ENCODE results near the gene CLK1. TPM values are rescaled to one million over a fixed set of nuclear protein-coding genes. Genes with fewer than 3 reads are reported as not detected.
A peak's percentile ranks its signal among the peaks of the same experiment; 100 is the strongest.
"Not testable (repeated sequence)": the region's sequence is repeated elsewhere in the genome, so short reads cannot be mapped to it uniquely, and the experiment has no call there.

CLK1 gene
- 116 TPM for total RNA-seq

DNA sequence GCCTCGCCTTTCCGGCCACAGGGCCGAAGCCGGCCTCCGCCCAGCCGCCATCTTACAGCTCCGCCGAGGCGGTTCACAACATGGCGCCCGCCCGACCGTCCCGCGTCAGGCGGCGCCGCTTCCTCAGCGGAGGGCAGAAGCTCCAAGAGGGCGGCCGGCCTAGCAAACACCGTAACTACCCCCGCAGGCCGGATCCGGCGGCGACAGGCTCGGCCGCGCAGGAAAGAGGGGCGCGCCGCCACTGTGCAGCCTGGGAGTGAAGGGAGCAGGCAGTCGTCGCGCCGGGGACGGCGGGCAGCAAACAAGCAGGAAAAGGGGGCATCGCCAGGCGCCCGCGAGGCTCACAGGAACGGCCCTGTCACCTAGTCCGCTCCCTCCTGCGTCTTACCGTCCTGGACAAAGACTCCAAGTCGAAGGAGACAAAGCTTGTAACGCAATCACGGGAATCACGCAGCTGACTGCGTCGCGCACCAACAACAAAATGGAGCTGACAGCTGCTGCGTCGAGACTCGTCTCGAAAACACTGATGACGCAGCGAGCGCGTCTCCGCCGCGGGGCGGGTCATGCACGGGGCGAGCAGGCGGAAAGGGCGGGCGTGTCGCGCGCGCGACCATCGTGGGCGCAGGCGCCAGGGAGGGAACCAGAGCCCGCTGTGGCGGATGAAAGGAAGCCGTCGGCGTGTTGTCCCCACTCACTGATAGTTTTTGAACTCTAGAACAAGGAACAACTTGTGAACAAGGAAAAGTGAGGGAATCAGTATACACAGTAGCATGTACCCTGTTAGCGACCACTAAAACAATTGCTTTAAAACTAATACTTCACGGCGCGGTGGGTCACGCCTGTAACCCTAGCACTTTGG is at the start of gene CLK1:
Gene CLK1, minus strand, starts transcription at position 483 of the 859 bp plus-strand sequence. CDS start 2,796 bp downstream, outside the sequence.
- DNase-seq (ENCODE audit: low spot score), result peak; percentile 98

DNA sequence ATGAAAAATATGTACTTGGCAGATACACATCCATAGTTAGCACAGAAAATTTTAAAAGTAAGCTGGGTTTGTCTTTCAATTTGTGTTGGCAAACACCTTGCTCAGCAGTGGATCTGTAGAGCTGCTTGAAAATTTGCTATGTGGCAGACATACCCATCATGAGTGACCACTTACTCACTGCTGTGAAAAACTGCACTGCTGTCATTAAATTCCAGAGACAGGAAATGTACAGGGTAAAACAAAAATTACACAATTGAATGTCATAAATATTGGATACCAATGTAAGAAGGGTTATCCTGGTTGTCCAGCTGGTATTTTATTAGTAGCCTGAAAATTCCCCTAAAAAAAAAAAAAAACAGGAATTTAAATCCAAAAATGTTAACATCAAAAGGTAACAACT is 49.2 kb upstream of the CLK1 start:
- no peak for DNase-seq (ENCODE audit: low spot score)

DNA sequence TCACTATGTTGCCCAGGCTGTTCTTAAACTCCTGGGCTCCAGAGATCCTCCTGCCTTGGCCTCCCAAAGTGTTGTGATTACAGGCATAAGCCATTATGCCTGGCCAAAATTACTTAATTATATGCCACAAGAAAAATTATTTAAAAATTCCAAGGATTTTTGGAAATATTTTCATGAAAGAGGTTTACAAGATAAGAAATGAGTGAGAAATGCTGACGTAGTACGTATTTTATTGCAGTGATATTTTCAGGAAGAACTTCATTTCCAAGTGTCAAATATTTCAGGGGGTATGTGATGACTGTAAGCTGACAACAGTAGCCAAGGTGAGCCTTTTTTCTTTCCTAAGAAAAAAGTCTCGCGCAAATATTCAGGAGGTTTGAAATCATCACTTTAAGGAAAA is 45.5 kb upstream of the CLK1 start:
- DNase-seq (ENCODE audit: low spot score), result no peak

DNA sequence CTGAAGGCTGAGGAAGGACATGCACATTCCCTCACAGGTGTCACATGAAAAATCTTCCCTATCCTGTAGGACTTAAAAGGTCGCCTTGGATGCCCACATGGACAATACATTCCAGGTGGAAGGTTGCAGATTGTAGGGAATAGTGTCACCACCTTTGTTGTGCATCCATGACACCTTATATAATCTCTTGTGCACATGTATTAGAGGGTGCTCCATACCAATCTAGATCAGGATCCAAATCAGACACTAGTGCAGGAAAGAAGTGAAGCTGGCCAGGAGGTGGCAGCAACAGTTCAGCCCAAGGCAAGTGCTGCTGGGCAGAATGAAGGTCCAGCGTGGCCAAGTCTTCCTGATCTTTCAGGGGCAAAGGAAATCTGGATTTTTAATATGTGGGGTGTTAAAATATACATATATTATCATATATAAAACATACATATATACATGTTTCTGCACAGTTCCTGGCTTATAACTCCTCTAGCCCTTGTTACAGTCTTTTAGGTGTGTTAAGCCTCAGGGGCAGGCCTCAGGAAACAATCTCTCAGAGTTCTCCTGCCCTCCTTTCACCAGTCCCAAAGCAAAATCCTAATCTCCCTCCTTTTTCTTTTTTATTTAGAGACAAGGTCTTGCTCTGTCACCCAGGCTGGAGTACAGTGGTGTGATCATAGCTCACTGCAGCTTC is 41.3 kb upstream of the CLK1 start:
- DNase-seq (ENCODE audit: low spot score), result peak; percentile 72

DNA sequence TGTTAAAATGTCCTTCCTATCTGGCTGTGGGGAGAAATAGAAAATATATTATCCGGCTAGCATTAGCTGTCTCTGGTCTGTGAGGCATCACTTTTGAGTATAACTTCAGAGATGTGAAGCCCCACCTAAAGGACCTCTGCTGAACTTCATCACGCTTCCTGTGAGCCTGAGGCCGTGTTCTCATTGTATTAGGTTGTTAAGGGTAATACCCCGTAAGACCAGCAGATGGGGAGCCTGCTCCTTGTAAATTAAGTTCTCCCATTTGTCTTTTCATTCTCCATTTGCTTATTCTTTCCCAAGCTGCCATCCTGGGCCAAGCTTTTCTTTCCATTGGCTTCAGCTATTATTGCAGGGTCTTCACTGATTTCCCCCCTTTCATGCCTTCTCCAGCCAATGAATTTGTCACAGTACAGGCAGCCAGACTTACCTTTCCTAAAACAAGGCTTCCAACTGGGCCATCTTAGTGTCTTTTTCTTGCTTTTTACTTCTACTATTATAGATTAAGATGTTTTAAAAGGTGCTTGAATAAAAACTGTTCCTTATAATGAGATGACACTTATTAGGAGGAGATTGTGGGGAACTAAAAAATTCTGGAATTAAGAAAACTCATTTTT is 37.1 kb upstream of the CLK1 start:
- peak; percentile 67 for DNase-seq (ENCODE audit: low spot score)

DNA sequence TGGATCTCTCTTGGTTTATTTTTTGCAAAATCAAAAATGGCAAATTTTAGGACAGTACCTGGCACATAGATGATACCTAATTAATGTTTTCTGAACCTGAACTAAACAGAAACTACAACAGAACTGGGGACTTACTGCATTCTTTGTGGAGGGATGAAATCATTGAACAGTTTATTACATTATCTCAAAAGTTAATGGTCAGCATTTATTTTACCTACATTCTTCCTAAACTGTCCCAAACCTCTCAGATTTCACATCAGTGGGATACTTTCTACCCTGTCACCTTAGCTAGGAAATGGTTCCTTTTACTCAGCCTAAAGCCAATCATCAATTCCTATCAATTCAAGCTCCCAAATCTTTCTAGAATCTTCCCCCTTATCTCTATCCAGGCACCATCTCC is 35.0 kb upstream of the CLK1 start:
- no peak for DNase-seq (ENCODE audit: low spot score)

DNA sequence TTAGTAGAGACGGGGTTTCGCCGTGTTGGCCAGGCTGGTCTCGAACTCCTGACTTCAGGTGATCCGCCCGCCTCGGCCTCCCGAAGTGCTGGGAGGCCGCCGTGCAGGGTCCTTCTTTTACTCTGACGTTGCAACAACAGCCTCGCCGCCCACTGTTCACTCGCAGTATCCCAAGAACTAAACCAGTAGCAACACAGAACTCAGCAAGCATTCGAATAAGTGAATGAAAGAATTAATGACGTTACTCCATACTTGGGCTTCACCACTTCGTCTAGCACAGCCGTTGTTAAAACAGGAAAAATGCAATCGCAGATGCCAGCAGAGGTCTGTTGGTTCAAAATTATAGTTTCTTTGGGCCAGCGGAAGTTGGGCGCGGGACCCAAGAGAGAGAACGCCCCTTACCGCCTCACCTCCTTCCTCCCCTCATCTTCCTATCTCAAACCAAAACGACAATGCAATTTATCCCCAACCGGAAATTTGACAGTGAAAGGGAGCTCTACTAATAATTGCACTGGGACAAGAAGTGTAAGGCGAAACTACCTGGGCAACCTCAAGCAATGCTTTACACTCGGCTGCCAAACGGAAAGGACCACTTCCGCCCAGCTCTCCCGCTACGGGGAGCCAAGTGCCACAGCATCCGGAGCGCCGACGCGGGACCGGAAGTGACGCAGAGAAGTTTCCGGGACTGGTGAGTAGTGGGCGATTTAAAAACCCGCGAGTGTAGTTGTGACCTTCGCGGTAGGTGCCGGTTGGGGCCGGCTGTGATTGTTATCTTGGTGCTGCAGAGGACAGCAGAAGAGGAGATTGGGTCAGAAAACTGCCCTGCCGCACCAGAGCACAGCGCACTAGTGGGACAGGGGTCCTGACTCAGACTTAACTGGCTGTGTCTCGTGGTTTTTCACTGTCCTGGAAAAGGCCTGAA is 24.5 kb upstream of the CLK1 start, which contains the start of the genes NIF3L1 and PPIL3:
Gene NIF3L1, plus strand, starts transcription at position 668 of the 922 bp plus-strand sequence. CDS start 2,573 bp downstream, outside the sequence.
Gene PPIL3, minus strand, starts transcription at position 374 of the 922 bp plus-strand sequence. CDS start 1,462 bp downstream, outside the sequence.
- peak; percentile 97 for DNase-seq (ENCODE audit: low spot score)

DNA sequence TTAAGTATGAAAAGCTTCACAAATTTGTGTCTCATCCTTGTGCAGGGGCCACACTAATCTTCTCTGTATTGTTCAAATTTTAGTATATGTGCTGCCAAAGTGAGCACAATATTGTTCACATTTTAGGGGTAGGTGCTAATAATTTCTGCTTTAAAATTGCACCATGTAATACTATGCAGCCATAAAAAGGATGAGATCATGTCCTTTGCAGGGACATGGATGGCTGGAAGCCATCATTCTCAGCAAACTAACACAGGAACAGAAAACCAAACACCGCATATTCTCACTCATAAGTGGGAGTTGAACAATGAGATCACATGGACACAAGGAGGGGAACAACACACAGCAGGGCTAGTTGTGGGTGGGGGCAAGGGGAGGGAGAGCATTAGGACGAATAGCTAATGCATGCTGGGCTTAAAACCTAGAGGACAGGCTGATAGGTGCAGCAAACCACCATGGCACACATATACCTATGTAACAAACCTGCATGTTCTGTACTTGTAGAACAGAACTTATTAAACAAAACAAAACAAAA is 17.3 kb upstream of the CLK1 start:
- DNase-seq (ENCODE audit: low spot score), result not testable (repeated sequence)

DNA sequence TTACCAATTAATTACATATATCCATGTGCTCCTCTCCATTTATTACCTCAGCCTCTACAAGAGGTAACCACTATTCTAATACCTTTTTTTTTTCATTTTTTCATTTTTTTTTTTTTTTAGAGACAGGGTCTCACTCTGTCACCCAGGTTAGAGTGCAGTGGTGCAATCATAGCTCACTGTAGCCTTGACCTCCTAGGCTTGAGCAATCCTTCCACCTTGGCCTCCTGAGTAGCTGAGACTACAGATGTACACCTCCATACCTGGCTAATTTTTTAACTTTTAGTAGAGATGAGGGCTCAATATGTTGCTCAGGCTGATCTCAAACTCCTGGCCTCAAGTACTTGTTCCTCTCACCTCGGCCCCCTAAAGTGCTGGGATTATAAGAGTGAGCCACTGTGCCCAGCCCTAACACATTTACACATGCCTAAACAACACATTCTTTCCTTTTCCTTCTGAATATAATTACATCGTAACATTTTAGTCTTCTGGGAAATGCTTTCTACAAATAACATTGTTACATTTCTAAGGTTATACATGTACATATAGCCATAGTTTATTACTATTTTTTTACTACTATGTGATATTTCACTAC is 13.9 kb upstream of the CLK1 start:
- no peak for DNase-seq (ENCODE audit: low spot score)

DNA sequence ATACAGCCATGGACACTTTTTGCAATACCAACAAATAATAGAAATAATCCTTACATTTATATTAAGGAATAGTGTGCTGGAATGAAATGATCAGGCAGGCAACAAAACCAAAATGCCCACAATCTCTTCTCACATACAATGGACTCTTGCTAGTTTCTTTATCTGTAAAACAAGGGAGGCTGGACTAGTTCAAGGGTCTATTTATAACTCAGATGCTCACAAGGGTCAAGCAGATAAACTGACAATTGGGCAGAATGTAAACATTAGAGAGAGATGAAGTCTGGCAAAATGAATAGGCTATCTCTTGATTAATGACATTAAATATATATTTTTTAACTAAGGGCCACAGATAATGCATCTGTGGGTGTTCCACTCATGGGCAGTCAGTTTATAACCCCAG is 13.0 kb upstream of the CLK1 start:
- no peak for DNase-seq (ENCODE audit: low spot score)

DNA sequence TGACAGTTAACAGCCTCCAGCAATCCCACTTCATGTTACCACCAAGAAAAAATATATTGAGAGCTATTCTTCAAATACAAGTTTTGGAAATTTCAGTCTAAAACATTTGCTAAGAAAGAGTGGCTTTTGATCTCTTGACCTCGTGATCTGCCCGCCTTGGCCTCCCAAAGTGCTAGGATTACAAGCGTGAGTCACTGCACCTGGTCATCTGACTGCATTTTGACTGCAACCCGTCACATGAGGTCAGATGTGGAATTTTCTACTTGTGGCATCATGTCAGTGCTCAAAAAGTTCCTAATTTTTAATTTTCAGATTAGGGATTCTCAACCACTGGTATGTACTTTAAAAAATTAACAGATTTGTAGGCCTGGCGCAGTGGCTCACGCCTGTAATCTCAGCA is 9.1 kb upstream of the CLK1 start:
- no peak for DNase-seq (ENCODE audit: low spot score)

DNA sequence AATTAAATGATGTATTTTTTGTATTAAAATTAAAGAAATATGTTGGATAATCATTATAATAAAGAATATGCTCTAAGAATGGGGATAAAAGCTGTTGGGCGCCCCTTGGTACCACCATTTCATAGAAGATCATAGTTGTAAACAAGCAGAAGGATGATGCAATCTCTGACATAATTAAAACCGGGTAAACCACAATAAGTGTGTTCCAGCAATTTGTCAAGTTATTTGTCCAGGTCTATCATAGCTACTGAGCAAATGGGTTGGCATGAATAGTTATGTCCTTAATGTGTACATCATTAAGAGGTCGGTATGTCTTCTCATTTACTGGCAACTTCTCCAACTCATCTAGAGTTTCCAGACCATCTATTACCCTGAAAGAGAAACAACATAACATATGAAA is 6.7 kb upstream of the CLK1 start:
- no peak for DNase-seq (ENCODE audit: low spot score)

DNA sequence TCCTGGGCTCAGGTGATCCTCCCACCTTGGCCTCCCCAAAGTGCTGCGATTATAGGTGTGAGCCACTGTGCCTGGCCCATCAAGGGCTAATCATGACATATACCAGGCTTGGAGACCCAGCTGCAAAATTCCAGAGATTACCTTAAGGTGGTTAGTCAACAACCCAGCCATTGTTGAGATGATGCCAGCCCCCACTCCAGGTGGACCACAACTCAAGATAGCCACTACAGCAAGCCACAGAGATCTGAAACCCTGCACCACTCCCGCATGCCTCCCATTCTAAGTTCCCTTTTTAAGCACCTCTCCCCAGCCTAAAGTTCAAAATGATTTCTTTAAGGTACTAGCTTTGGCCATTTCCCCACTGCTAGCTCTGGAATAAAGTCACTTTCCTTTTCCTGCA is 4.6 kb upstream of the CLK1 start:
- no peak for DNase-seq (ENCODE audit: low spot score)

DNA sequence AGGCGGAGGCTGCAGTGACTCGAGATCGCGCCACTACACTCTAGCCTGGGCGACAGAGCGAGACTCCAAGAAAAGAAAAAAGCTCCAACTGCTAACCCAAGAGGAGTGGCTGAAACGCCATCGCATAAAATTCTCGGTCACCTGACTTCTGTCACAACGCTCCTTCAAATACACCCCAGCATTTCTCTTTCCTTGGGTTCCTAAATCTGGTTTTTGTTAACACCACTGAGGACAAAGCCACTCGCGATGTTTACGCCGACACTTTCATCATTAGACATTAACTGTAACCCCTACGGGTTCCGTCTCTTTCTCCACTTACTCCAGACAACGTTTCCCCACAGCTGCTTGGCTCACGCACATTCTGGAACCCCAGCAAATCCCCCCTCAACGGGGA is 679 bp downstream of the CLK1 start:
- DNase-seq (ENCODE audit: low spot score), result peak; percentile 85

DNA sequence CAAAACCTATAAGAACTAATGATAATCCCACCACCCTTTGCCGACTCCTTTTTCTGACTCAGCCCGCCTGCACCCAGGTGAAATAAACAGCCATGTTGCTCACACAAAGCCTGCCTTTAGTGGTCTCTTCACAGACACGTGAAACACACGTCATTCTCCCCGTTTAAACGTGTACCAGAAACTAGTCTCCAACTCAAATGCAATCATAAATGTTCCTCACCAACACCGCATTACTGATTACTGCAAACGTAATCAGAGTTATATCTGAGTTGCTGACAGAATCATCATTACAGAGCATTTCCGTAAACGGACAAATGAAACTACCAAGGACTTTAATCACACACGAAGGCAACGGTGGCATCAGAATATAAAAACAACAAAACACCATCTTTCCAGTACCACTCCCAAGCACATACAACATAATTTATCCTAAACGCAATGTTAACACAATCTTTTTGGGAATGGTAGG is 1.9 kb downstream of the CLK1 start:
- DNase-seq (ENCODE audit: low spot score), result peak; percentile 58

DNA sequence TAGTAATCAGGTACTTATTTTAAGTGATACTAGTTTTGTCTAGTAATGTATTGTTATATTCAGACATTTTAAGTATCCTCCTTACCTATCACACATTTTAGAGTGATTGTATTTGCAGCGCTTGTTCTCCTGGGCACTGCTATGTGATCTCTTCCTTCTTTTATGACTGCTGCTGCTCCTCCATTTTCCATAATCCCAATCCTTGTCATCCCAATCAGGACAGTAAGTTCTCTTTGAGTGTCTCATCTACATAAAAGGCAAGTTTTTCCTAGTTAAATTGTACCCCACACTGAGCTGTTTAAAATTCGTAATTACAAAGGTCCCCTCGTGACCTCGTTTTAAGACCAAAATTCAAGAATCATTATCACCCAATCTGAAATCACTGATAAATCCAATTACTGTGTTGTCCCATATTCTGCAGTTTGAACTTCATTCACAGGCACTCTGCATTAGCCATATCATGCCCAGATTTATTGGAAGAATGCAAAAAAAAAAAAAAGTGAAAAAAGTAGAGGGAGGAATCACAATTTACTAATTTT is 2.8 kb downstream of the CLK1 start:
- DNase-seq (ENCODE audit: low spot score), result no peak

DNA sequence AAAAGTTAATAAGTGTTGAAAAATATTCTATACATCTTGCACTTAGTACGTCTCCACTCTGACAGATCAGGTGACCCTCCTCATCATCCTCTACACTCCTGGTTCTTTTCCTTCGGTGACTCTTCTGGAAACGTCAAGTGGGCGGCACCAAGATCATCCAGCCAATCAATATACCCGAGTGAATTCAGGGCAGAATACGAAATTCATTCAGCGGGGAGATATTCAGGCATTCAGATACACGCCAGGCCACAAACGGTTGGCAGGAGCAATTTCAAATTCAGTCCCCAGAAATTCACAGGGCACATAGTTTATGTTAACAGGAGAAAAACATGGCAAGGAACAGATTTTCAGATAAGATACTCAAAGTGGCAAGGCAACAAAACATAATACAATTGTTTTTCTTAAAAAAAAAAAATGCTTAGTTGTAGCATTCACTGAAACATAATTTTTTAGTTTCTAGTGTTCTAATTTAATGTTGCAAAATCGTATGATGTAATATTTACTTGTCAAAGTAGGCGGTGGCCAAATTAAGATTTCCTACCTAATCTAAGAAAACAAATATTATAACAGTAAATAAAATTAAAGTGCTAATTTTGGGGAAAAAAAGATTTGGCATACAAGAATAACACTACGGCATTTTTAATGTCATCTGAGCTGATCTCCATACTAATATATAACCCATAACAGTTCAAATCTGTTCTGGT is 4.2 kb downstream of the CLK1 start:
- no peak for DNase-seq (ENCODE audit: low spot score)

DNA sequence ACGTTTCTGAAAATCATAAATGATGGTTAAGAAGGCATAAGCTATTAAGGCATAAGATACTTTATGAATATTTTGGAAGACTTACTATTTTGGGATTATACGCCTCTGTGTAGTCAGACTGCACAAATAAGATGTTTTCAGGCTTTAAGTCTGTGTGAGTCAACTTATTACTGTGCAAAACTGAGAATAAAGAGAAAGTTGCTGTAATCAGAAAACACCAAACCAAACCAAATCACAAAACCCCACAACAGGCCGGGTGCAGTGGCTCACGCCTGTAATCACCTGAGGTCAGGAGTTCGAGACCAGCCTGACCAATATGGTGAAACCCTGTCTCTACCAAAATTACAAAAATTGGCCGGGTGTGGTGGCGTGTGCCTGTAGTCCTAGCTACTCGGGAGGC is 7.7 kb downstream of the CLK1 start:
- no peak for DNase-seq (ENCODE audit: low spot score)

DNA sequence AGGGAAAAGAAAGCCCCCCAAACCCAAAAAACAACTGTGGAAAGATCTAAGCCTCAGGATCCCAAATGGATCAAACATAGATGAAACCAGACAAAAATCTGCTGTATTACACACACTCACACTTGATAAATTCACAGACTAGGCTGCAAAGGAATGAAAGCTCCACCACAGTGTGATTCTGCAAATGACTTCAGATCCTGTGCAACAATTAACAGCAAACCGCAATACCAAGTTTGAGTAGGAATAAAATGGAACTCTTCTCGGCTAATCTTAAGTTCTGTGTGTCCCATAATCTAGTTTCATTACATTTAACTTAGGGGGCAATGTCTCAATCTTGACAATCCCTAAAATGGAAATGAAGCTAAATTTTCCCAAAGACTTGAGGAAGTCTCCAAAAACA is 11.9 kb downstream of the CLK1 start:
- DNase-seq (ENCODE audit: low spot score), result no peak
